ENCODE measurements around the gene TIAM2.
A peak's percentile ranks its signal among the peaks of the same experiment; 100 is the strongest.

The TIAM2 gene

GRCh38 chr6:155252581-155252980 lies 257.5 kb downstream of the TIAM2 start:
- no peak overlapping the region for H3K4me3 ChIP-seq
- H3K27ac ChIP-seq: no peak overlapping the region
- peaks cover 54% of the 10 kb centered on the region for H3K36me3 ChIP-seq (ENCODE audit: insufficient read depth, low read length)
- DNase-seq (ENCODE audit: low read depth, low spot score): no peak
- no peak overlapping the region for H3K9ac ChIP-seq (ENCODE audit: insufficient read length)
- no peaks in the 10 kb centered on the region for H3K9me3 ChIP-seq (ENCODE audit: low read depth, low read length)
- TF ChIP-seq POLR2AphosphoS5 (IDR thresholded peaks at IDR 0.05; ENCODE audit: borderline replicate concordance, low read depth, low read length) (no peak), EZH2 (IDR thresholded peaks at IDR 0.05) (no peak), FOXP2 (optimal IDR thresholded peaks at IDR 0.05; ENCODE audit: control extremely low read depth, extremely low read length, insufficient read depth) (no peak)

GRCh38 chr6:155253337-155253736 lies 258.2 kb downstream of the TIAM2 start:
- Histone ChIP-seq H3K27ac (no peak overlapping the region), H3K36me3 (ENCODE audit: insufficient read depth, low read length) (peaks cover 60% of the 10 kb centered on the region), H3K4me3 (no peak overlapping the region), H3K9ac (ENCODE audit: insufficient read length) (no peak overlapping the region), H3K9me3 (ENCODE audit: low read depth, low read length) (no peaks in the 10 kb centered on the region)
- DNase-seq (ENCODE audit: low read depth, low spot score): no peak
- TF ChIP-seq FOXP2 (optimal IDR thresholded peaks at IDR 0.05; ENCODE audit: control extremely low read depth, extremely low read length, insufficient read depth) (no peak), EZH2 (IDR thresholded peaks at IDR 0.05) (no peak), POLR2AphosphoS5 (IDR thresholded peaks at IDR 0.05; ENCODE audit: borderline replicate concordance, low read depth, low read length) (no peak)

GRCh38 chr6:155254139-155254538 lies 259.0 kb downstream of the TIAM2 start:
- TF ChIP-seq EZH2 (IDR thresholded peaks at IDR 0.05) (no peak), POLR2AphosphoS5 (IDR thresholded peaks at IDR 0.05; ENCODE audit: borderline replicate concordance, low read depth, low read length) (no peak), FOXP2 (optimal IDR thresholded peaks at IDR 0.05; ENCODE audit: control extremely low read depth, extremely low read length, insufficient read depth) (no peak)
- Histone ChIP-seq H3K9ac (ENCODE audit: insufficient read length) (no peak overlapping the region), H3K27ac (no peak overlapping the region), H3K36me3 (ENCODE audit: insufficient read depth, low read length) (peaks cover 65% of the 10 kb centered on the region), H3K9me3 (ENCODE audit: low read depth, low read length) (no peaks in the 10 kb centered on the region), H3K4me3 (no peak overlapping the region)
- no peak for DNase-seq (ENCODE audit: low read depth, low spot score)

- Histone ChIP-seq H3K9ac (ENCODE audit: insufficient read length) (no peak overlapping the region), H3K36me3 (ENCODE audit: insufficient read depth, low read length) (peaks cover 76% of the 10 kb centered on the region), H3K27ac (peak overlapping the region; percentile 36; the same call in 1 of the 2 replicates), H3K4me3 (no peak overlapping the region), H3K9me3 (ENCODE audit: low read depth, low read length) (no peaks in the 10 kb centered on the region)
- TF ChIP-seq FOXP2 (optimal IDR thresholded peaks at IDR 0.05; ENCODE audit: control extremely low read depth, extremely low read length, insufficient read depth) (no peak), EZH2 (IDR thresholded peaks at IDR 0.05) (no peak)
- no peak for DNase-seq (ENCODE audit: low read depth, low spot score)
Measured at GRCh38 chr6:155256122-155256795, 261.1 kb downstream of the TIAM2 start.

GRCh38 chr6:155257796-155258195 lies 262.7 kb downstream of the TIAM2 start:
- Histone ChIP-seq H3K36me3 (ENCODE audit: insufficient read depth, low read length) (peaks cover 75% of the 10 kb centered on the region), H3K9me3 (ENCODE audit: low read depth, low read length) (no peaks in the 10 kb centered on the region), H3K27ac (peak overlapping the region; percentile 42; the same call in 1 of the 2 replicates), H3K4me3 (no peak overlapping the region), H3K9ac (ENCODE audit: insufficient read length) (peak overlapping the region; percentile 20)
- DNase-seq (ENCODE audit: low read depth, low spot score): no peak
- TF ChIP-seq FOXP2 (optimal IDR thresholded peaks at IDR 0.05; ENCODE audit: control extremely low read depth, extremely low read length, insufficient read depth): no peak
- no peak for TF ChIP-seq EZH2 (IDR thresholded peaks at IDR 0.05)
- TF ChIP-seq POLR2AphosphoS5 (IDR thresholded peaks at IDR 0.05; ENCODE audit: borderline replicate concordance, low read depth, low read length): no peak

GRCh38 chr6:155259204-155259603 lies 264.1 kb downstream of the TIAM2 start:
- Histone ChIP-seq H3K36me3 (ENCODE audit: insufficient read depth, low read length) (peaks cover 60% of the 10 kb centered on the region), H3K9me3 (ENCODE audit: low read depth, low read length) (no peaks in the 10 kb centered on the region), H3K27ac (no peak overlapping the region), H3K4me3 (no peak overlapping the region), H3K9ac (ENCODE audit: insufficient read length) (no peak overlapping the region)
- TF ChIP-seq FOXP2 (optimal IDR thresholded peaks at IDR 0.05; ENCODE audit: control extremely low read depth, extremely low read length, insufficient read depth) (no peak), EZH2 (IDR thresholded peaks at IDR 0.05) (no peak), POLR2AphosphoS5 (IDR thresholded peaks at IDR 0.05; ENCODE audit: borderline replicate concordance, low read depth, low read length) (no peak)
- DNase-seq (ENCODE audit: low read depth, low spot score): no peak

- Histone ChIP-seq H3K4me3 (no peak overlapping the region), H3K36me3 (ENCODE audit: insufficient read depth, low read length) (peaks cover 61% of the 10 kb centered on the region), H3K27ac (no peak overlapping the region), H3K9me3 (ENCODE audit: low read depth, low read length) (no peaks in the 10 kb centered on the region), H3K9ac (ENCODE audit: insufficient read length) (no peak overlapping the region)
- no peak for TF ChIP-seq EZH2 (IDR thresholded peaks at IDR 0.05)
- no peak for TF ChIP-seq FOXP2 (optimal IDR thresholded peaks at IDR 0.05; ENCODE audit: control extremely low read depth, extremely low read length, insufficient read depth)
- no peak for TF ChIP-seq POLR2AphosphoS5 (IDR thresholded peaks at IDR 0.05; ENCODE audit: borderline replicate concordance, low read depth, low read length)
- no peak for DNase-seq (ENCODE audit: low read depth, low spot score)
Measured at GRCh38 chr6:155259897-155260296, 264.8 kb downstream of the TIAM2 start.

GRCh38 chr6:155260686-155261085 lies 265.6 kb downstream of the TIAM2 start:
- Histone ChIP-seq H3K4me3 (no peak overlapping the region), H3K27ac (no peak overlapping the region), H3K9me3 (ENCODE audit: low read depth, low read length) (no peaks in the 10 kb centered on the region), H3K9ac (ENCODE audit: insufficient read length) (no peak overlapping the region), H3K36me3 (ENCODE audit: insufficient read depth, low read length) (peaks cover 58% of the 10 kb centered on the region)
- no peak for DNase-seq (ENCODE audit: low read depth, low spot score)
- TF ChIP-seq FOXP2 (optimal IDR thresholded peaks at IDR 0.05; ENCODE audit: control extremely low read depth, extremely low read length, insufficient read depth): no peak
- TF ChIP-seq EZH2 (IDR thresholded peaks at IDR 0.05): no peak
- no peak for TF ChIP-seq POLR2AphosphoS5 (IDR thresholded peaks at IDR 0.05; ENCODE audit: borderline replicate concordance, low read depth, low read length)
